ENCODE measurements around the gene GPATCH2L.

GPATCH2L gene

DNA sequence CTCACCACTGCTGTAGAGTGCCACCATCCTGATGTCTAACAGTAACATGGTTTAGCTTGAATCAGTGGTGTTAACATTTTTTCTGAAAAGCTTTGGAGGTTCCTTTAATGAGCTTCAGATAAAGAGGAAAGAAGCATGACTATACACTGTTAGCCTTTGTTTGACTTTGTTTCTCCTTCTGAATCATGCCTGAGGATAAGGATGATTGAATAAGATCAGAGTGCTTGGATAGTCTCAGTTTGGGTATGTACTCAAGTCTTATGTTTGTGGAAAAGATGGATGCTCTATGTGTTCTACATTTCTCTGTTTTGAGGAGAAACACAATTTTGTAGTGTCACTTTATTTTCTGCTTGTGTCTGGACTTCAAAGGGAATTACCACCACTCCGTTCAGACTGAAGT is 42.0 kb downstream of the GPATCH2L start (continued):
- TF ChIP-seq ZNF473 (tag by site-specific recombination; IDR thresholded peaks at IDR 0.05) = no peak
- no peak for TF ChIP-seq SP7 (tag by site-specific recombination; IDR thresholded peaks at IDR 0.05)
- TF ChIP-seq, protein P1, sequence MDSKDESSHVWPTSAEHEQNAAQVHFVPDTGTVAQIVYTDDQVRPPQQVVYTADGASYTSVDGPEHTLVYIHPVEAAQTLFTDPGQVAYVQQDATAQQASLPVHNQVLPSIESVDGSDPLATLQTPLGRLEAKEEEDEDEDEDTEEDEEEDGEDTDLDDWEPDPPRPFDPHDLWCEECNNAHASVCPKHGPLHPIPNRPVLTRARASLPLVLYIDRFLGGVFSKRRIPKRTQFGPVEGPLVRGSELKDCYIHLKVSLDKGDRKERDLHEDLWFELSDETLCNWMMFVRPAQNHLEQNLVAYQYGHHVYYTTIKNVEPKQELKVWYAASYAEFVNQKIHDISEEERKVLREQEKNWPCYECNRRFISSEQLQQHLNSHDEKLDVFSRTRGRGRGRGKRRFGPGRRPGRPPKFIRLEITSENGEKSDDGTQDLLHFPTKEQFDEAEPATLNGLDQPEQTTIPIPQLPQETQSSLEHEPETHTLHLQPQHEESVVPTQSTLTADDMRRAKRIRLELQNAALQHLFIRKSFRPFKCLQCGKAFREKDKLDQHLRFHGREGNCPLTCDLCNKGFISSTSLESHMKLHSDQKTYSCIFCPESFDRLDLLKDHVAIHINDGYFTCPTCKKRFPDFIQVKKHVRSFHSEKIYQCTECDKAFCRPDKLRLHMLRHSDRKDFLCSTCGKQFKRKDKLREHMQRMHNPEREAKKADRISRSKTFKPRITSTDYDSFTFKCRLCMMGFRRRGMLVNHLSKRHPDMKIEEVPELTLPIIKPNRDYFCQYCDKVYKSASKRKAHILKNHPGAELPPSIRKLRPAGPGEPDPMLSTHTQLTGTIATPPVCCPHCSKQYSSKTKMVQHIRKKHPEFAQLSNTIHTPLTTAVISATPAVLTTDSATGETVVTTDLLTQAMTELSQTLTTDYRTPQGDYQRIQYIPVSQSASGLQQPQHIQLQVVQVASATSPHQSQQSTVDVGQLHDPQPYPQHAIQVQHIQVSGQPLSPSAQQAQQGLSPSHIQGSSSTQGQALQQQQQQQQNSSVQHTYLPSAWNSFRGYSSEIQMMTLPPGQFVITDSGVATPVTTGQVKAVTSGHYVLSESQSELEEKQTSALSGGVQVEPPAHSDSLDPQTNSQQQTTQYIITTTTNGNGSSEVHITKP (tag by site-specific recombination; IDR thresholded peaks at IDR 0.05) = no peak
- TF ChIP-seq REPIN1 (tag by site-specific recombination; IDR thresholded peaks at IDR 0.05; ENCODE audit: low read depth) = no peak
- TF ChIP-seq ZNF747 (tag by site-specific recombination; IDR thresholded peaks at IDR 0.05) = no peak
- TF ChIP-seq ZNF292 (tag by site-specific recombination; IDR thresholded peaks at IDR 0.05; ENCODE audit: borderline replicate concordance, low read depth) = no peak
- TF ChIP-seq ZNF707 (tag by site-specific recombination; IDR thresholded peaks at IDR 0.05) = no peak

DNA sequence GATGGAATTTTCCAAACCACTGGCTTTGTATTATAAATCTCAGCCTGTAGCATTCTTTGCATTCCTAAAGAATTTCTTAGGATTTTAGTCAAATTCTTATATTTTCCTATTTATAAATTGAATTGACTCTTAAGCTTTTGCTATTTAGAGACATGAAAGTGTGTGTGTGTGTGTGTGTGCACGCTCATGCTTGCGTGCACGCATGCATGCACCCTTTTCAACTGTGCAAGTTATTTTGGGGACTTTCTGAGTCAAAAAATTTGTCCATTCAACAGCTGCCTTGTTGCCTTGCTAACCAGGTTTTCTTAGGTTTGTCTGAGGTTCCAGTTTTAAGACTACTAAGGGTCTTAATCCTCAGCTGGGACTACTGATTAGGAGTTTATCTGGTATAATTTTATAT is 42.6 kb downstream of the GPATCH2L start:
- Histone ChIP-seq H3K36me3 (ENCODE audit: control insufficient read depth in 2 of 2, insufficient read depth in 1 of 2, low read length in 2 of 2) (peaks cover 33 to 72% of the 10 kb centered on the region in 2 experiments), H3K4me3 (ENCODE audit: low read depth, low read length) (no peak overlapping the region), H3K27ac (ENCODE audit: extremely low read depth, low read depth, low read length) (no peak overlapping the region), H3K9me3 (ENCODE audit: control insufficient read depth, insufficient read depth, low read depth, low read length) (no peaks in the 10 kb centered on the region; the same call in 1 of the 2 replicates), H3K4me1 (ENCODE audit: control insufficient read depth, insufficient read depth, low read length) (no peaks in the 10 kb centered on the region)
- CTCF ChIA-PET = no interaction called here
- TF ChIP-seq ZNF138 (tag by site-specific recombination; IDR thresholded peaks at IDR 0.05; ENCODE audit: borderline replicate concordance) = no peak
- TF ChIP-seq, protein P2, sequence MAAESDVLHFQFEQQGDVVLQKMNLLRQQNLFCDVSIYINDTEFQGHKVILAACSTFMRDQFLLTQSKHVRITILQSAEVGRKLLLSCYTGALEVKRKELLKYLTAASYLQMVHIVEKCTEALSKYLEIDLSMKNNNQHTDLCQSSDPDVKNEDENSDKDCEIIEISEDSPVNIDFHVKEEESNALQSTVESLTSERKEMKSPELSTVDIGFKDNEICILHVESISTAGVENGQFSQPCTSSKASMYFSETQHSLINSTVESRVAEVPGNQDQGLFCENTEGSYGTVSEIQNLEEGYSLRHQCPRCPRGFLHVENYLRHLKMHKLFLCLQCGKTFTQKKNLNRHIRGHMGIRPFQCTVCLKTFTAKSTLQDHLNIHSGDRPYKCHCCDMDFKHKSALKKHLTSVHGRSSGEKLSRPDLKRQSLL (tag by site-specific recombination; IDR thresholded peaks at IDR 0.05) = no peak
- no peak for TF ChIP-seq ZNF747 (tag by site-specific recombination; IDR thresholded peaks at IDR 0.05)
- no peak for TF ChIP-seq ZNF146 (tag by site-specific recombination; IDR thresholded peaks at IDR 0.05)
- TF ChIP-seq ZNF623 (tag by site-specific recombination; IDR thresholded peaks at IDR 0.05) = no peak
- TF ChIP-seq ZNF777 (tag by site-specific recombination; IDR thresholded peaks at IDR 0.05; ENCODE audit: borderline replicate concordance) = no peak
- TF ChIP-seq, protein P3, sequence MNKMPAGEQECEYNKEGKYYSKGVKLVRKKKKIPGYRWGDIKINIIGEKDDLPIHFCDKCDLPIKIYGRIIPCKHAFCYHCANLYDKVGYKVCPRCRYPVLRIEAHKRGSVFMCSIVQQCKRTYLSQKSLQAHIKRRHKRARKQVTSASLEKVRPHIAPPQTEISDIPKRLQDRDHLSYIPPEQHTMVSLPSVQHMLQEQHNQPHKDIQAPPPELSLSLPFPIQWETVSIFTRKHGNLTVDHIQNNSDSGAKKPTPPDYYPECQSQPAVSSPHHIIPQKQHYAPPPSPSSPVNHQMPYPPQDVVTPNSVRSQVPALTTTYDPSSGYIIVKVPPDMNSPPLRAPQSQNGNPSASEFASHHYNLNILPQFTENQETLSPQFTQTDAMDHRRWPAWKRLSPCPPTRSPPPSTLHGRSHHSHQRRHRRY (tag by site-specific recombination; IDR thresholded peaks at IDR 0.05) = no peak
- no peak for TF ChIP-seq ZFP41 (tag by site-specific recombination; IDR thresholded peaks at IDR 0.05; ENCODE audit: borderline replicate concordance)
- TF ChIP-seq, protein P4, sequence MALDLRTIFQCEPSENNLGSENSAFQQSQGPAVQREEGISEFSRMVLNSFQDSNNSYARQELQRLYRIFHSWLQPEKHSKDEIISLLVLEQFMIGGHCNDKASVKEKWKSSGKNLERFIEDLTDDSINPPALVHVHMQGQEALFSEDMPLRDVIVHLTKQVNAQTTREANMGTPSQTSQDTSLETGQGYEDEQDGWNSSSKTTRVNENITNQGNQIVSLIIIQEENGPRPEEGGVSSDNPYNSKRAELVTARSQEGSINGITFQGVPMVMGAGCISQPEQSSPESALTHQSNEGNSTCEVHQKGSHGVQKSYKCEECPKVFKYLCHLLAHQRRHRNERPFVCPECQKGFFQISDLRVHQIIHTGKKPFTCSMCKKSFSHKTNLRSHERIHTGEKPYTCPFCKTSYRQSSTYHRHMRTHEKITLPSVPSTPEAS (tag by site-specific recombination; IDR thresholded peaks at IDR 0.05) = no peak
- TF ChIP-seq, protein P5, sequence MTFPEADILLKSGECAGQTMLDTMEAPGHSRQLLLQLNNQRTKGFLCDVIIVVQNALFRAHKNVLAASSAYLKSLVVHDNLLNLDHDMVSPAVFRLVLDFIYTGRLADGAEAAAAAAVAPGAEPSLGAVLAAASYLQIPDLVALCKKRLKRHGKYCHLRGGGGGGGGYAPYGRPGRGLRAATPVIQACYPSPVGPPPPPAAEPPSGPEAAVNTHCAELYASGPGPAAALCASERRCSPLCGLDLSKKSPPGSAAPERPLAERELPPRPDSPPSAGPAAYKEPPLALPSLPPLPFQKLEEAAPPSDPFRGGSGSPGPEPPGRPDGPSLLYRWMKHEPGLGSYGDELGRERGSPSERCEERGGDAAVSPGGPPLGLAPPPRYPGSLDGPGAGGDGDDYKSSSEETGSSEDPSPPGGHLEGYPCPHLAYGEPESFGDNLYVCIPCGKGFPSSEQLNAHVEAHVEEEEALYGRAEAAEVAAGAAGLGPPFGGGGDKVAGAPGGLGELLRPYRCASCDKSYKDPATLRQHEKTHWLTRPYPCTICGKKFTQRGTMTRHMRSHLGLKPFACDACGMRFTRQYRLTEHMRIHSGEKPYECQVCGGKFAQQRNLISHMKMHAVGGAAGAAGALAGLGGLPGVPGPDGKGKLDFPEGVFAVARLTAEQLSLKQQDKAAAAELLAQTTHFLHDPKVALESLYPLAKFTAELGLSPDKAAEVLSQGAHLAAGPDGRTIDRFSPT (tag by site-specific recombination; IDR thresholded peaks at IDR 0.05) = no peak
- no peak for TF ChIP-seq MYNN (tag by site-specific recombination; IDR thresholded peaks at IDR 0.05; ENCODE audit: borderline replicate concordance)
- no peak for TF ChIP-seq ZNF501 (tag by site-specific recombination; IDR thresholded peaks at IDR 0.05)
- TF ChIP-seq RBAK (tag by site-specific recombination; IDR thresholded peaks at IDR 0.05) = no peak
- no peak for TF ChIP-seq ZNF555 (tag by site-specific recombination; conservative IDR thresholded peaks at IDR 0.05)
- no peak for TF ChIP-seq ZNF510 (tag by site-specific recombination; IDR thresholded peaks at IDR 0.05; ENCODE audit: insufficient replicate concordance)
- no peak for TF ChIP-seq BCL11A (tag by site-specific recombination; IDR thresholded peaks at IDR 0.05; ENCODE audit: low read depth)
- POLR2A ChIA-PET = no interaction called here
